D341Med (cell line): ENCODE results near the gene DGKH.
"Not testable (repeated sequence)": the region's sequence is repeated elsewhere in the genome, so short reads cannot be mapped to it uniquely, and the experiment has no call there.

ENCODE experiments used
- DNase-seq: peaks from one replicate; pipeline ENCODE4 v3.0.0; 2012; ENCODE audit warnings: low spot score

Gene DGKH

DNA sequence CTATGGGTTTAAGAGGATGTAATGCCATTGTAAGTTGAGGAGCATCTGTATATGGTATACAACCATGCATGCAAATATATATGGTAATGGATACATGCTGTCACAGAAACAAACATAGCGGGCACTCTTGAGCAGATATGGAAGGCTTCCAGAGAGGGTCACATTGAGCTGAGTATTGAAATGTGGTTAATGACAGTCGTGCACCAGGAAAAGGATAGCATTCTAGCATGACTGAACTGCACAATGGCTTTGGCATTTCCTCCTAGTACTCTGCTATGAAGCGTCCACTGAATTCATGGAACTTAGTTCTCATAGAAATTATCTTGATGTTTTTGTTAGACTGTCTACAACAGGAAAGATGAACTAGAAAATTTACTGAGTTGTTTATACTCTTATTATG, 25.2 kb downstream of the DGKH start:
- DNase-seq, result no peak

DNA sequence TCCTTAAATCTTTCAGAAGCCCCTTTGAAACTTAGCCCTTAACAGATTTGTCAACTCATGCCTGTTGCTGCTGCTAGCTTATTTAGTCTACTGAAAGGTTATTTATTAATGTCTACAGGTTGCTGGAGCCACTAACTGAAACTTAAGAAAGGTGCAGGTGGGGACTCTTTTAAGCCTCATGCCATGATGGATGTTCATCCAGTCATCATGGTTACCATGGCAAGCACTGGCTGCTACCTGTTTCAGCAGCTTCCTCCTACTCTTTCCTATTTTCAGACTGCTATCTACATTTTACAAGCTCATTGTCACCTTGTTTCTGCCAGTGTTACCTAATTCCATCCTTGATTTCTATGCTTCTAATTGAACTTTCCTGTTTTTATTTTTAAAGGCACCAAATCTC, 27.1 kb downstream of the DGKH start:
- no peak for DNase-seq

DNA sequence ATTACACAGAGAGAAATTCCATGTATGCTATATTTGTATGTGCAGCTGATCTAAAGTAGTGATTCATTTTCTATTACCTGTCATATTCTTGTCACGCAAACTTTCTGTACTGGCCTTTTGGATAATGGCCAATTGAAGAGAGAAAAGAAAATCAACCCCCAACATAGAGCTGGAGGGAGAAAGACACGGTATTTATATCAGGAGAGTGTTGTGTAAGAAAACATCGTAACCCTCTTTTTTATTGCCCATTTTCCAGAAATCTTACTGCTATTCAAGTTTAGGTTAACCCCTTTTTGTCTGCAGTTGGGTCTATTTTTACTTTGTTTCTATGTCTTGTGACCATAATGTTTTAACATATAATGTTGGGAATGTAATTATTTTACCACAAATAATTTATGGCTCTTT, 27.9 kb downstream of the DGKH start:
- no peak for DNase-seq

DNA sequence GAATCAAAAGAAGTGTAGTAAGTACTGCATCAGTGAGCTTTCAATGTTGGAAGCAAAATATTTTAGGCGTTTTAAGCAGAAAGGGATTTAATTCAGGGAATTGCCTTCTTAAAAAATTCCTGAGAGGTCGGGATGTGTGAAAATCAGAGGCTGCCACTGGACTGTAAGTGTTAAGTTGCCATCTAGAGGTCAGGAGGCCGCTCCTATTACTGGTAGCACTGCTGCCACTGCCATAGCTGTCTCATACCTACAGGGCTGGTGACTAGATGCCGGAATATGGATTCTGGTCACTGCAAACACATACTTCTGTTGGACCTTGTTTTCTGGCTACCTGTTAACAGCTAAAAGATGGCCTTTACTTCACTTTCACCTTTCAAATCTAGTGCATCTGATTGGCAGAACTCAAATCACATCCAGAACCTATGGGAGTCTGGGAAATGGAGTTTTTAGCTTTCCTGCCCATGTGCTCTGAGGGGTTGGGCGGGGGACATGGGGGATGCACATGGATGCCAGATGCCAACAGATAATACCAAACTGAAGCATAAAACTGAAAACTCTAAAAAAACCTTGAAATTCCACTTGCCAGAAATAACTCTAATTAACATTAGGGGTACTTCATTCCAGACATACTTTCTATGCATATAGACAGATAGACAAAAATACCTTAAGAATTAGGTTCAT, 29.8 kb downstream of the DGKH start:
- no peak for DNase-seq

DNA sequence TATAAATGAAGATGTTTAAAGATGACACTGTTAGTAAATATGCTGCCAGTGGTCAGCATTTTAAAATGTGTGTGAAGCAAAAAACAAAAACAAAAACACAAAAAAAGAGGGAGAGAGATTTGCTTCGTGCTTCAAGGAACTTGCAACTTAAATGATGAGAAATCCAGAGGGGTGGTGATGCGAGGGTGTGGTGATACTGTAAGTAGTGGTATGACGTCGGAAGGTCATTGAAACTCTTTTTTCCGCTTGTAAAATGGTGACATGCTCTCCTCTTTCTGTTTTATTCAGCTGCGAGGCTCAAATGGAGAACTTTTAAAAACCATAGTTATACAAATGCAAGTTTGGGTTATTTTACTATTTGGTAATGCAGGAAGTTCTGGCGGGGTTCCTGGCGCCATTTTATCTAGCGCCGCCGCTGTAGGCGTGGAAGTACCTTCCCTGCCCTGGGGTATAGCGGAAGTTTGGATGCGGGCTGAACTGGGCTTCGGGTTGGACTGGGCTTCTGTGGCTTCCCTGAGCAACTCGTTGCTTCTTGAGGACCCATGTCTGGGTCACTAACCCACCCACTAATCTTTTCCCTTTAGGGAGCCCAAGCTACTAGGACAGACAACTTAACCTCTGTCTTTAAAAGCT, 34.8 kb downstream of the DGKH start:
- DNase-seq, result no peak

DNA sequence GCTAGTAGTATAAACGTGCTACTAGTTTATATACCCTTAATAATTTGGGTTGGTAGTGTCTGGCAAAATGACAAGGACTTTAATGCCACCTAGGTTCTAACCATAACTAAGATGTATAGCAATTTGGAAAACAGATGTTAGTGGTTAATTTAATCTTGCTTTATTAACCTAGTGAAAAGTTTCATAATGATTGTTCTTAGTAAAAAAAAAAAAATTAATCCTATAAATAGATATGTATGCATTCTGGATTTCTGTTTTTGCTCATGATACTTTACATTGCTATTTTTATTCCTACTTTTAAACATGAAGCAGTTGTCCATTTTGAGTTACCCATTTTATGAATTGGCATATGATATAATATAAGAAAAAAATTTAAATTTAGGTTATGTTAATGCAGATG, 36.3 kb downstream of the DGKH start:
- DNase-seq, result no peak

DNA sequence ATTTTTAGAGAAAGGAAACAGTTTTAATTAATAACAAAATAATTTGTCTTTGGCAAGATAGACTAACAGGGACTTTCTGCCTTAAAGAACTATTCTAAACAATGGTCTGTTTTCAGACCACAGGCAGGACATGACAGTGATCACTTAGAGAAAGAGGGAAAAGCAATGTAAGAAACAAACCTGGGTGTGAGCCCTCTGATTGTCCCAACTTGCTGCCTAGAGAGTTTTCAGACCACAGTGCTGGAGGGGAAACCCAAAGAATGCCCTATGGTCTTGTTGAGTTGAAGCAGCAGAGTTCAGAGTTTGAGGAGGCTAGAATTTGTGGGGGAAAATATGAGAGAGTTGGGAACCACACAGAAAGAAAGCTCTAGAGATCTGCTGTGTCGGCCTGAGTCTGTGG, 38.1 kb downstream of the DGKH start:
- DNase-seq, result no peak

DNA sequence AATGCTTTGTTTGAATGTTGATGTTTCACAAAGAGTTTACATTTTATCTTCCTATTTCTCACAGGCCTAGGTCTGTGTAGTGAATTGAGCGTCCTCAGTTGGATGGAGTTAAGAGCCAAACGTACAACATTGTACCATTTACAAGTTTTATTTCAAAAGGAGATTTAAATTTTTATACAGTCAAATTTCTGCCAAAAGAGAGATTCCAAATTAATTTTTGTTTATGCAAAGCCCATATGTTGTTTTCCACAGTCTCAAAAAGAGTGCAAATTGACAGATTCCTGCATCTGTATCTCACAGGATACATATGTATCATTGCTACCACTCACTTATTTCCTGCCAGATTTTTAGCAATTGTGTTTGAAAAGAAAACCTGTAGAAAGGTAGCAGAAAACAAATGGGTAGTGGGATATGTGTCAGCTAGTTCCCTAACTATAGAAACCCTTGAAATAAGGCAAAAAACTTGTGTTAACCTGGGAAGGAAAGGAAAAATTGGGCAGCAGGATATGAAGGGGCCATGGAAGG, 46.1 kb downstream of the DGKH start:
- DNase-seq, result no peak

DNA sequence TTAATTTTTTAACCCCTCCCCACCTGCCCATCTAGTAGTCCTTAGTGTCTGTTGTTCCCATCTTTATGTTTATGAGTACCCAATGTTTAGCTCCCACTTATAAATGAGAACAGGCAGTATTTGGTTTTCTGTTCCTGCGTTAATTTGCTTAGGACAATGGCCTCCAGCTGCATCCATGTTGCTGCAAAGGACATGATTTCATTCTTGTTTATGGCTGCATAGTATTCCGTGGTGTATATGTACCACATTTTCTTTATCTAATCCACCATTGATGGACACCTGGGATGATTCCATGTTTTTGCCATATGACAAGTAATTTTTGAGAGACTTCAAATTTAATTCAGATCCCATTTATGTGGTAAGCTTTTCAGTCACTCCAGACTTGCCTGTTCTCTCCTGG, 47.8 kb downstream of the DGKH start:
- DNase-seq, result not testable (repeated sequence)

DNA sequence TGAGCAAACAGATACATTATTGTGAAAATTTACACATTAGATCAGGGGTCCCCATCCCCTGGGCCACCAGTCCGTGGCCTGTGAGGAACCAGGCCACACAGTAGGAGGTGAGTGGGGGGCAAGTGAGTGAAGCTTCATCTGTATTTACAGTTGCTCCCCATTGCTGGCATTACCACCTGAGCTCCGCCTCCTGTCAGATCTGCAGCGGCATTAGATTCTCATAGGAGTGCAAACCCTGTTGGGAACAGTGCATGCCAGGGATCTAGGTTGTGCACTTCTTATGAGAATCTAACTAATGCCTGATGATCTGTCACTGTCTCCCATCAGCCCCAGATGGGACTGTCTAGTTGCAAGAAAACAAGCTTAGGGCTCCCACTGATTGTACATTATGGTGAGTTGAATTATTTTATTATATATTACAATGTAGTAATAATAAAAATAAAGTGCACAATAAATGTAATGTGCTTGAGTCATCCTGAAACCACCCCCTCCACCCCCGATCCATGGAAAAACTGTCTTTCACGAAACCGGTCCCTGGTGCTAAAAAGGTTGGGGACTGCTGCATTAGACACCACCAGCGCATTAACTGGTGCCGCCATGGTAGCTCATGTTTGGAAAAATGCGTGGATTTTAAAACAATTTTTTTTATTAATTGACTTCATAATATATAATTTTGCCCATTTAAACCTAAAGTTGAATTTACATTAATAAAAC, 51.7 kb downstream of the DGKH start:
- no peak for DNase-seq

DNA sequence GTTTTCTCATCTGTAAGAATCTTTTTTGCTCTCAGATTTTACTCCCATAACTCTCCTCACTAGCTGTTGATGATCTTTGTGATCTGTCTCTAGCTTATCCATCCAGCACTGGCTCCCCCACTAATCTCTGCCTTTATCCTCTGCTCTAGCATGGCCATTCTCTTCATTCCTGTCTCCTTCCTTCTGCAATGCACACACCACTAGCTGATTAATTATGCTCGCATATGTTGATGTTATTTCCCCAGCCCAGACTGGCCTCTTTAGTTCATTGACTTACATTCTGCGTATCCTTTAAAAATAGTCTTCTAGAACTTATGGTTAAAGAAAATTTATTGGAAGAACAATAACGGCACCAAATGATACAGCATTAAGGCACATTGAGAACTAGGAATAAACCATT, 52.5 kb downstream of the DGKH start:
- no peak for DNase-seq

DNA sequence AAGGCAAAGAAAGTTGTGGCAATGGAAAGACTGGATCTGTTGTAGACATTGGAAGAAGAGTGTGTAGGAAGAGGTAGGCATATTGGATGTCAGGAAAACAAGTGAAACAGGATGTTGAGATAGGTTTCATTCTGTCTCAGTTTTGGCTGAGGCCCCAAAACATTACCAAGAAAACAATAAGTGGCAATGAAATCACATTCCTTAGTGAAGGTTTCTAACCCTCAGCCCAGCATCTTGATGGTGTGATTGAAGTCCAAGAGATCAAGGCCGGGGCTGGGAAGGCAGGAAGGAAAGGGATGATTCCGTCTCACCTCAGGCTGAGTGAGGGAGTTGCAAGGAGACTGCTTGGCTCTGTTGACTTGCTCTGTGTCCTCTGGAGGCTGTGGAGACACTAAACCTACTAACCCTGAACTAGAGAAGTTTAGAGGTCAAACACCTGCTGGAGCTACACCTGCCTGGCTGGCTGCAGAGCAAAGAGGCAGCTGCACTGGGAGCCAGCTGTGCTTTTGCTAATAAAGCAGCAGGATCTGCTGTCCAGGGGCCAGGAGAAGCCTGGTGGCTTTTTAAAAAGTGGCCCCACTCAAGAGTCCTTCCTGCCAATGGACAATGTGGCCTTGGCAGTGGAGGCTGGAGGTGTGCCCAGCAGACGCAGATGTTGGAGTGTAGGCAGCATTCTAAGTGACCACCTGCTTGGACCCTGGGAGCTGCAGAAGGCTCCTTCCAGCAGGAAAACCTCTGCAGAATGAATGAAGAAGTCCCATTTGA, 53.6 kb downstream of the DGKH start:
- DNase-seq, result no peak

DNA sequence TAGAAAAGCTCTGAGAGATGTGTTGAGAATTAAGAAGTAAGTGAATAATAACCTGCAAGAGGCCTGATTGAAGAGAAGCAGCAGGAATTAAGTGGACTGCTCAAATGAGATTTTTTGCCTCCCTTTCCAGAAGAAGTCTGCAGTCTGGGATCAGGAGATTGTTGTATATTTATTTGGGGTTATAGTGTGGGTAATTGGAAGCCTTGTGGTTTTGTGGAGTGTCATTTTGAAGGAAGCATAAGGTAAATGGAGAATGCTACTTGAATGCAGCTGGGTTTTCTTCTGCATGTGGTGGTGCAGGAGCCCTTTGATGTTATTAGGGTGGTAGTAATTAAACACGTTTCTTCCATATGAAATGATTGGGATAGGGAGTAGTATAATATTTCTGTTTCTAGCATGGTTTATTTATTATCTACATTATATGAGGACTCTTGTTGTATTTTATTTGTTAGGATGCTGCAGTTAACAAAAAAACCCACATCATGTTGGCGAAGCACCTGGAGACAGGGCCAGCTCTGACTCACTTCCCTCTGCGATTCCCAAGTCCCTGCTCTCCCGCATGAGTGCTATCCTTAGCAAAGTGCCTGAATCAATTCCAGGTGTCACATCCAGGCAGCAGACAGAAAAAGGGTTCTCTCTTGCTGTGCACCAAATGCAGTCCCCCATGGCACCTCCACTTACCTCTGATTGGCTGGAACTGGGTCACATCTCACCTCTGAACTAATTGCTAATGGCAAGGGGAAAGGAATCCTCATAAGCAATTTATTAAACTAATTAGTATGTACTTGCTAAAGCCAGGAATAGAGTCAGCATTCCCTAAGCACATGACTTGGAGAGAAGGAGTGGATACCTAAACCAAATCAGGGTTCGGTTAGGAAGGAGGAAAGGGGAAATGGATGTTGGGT, 54.8 kb downstream of the DGKH start:
- DNase-seq, result no peak

DNA sequence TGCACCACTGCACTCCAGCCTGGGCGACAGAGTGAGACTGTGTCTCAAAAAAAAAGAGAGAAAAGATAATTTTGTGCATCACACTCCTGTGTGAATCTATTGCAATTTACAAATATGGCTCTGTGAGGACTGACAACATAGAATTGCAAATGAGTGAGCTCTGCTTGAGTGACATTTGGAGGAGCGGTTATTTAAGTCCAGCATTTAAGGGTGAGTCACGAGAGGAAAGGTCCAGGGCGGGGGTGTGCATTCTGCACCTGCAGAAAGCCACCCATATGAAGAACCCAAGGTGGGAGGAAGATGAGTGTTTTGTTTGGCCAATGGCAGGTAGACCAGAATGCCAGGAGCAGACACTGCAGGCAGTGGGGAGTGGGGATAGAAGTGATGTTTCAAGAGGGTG, 58.5 kb downstream of the DGKH start:
- DNase-seq, result no peak

DNA sequence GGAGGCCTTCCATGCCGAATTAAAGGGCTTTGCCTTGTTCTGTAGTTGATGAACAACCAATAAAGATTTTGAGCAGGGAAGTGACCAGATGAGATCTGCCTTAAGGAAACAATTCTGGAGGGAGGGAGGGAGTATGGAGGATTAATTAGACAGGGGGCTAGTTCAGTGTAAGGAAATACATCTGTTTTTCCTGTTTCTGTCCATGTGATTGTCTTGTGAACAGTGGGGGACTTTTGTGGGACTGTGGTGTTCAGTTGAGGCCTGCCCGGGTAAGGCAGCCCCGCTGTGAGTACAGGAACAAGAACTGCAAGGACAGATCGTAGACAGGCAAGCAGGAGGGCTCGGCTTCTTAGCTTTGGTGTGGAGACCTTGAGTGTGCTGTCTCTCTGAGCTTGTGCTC, 59.0 kb downstream of the DGKH start:
- DNase-seq, result no peak

DNA sequence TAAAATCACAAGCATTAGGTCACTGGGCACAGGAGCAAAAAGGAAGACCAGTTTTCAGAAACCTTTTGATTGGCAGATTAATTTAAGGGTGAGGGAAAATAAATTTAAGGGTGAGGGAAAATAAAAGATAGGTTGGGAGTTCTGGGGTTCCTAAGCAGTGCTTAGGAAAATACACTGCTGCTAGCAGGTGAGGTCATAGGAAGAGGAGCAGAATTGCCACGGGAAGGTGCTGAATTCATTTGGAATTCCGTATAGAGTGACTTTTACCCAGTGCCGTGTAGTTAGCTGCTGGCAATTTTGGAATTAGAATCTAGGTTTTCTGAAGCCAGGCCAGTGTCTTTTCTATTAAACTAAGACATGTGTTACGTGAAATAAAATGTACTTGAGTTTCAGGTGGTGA, 59.8 kb downstream of the DGKH start:
- DNase-seq, result no peak

DNA sequence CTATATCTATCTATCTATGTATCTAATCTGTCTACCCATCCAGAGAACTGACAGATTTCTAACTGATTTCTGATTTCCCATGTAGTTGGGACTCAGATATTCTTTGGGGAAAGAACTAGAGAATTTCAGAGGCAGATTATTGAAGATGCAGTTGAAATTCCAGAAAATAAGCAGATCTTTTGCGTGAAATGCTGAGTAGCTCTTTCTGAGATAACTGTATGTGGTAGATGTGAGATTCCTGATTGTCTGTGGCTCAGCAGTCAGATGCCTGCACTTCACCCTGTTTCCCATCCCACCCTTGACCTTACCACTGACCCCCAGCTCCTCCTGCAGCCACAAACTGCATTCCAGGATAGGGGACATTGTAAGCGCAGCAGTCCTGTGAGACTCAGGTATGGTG, 61.5 kb downstream of the DGKH start:
- DNase-seq, result no peak

DNA sequence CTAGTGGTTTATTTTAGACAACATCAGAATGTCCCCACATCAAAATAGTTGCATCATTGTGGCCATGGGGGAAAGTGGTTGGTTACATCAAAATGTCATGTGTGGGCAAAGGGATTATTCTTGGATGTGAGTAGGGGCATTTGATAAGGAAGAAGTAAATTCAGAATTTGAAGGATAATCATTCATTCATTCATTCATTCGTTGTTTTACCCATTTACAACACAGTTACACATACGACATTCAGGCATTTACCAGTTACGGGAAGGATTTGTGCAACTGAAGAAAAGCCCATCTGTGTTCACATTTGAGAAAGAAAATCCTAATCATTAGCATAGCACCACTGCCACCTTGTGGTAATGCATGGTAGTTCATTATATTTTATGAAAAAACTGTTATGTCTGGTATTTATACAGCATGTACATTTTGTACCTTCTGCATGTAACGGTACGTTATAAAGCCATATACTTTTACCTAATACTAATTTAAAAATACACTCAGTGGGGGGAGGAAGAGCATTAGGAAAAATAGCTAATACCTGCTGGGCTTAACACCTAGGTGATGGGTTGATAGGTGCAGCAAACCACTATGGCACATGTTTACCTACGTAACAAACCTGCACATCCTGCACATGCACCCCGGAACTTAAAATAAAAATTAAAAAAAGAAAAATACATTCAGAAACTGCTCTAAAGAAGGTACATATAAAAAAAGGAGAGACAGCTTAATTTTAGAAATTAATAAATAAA, 62.1 kb downstream of the DGKH start:
- DNase-seq, result peak; percentile 35

DNA sequence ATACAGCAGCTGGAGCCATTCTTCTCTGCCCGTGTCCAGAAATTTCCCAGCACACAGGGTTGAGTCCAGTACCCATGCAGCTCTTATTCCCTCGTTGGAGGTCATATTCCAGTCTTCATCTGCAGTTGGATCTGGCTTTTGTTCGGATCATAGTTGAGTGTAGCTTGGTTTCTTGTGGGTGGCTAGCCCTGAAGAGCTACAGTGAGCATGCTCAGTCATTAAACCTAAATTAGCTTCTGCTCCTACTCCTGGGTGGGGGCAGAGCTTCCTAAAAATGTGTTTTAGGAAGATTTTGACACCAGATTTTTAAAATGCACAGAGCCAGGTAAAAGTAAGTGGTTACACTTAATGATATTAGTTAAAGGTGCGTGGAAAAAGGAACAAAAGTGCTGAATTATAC, 64.4 kb downstream of the DGKH start:
- no peak for DNase-seq

DNA sequence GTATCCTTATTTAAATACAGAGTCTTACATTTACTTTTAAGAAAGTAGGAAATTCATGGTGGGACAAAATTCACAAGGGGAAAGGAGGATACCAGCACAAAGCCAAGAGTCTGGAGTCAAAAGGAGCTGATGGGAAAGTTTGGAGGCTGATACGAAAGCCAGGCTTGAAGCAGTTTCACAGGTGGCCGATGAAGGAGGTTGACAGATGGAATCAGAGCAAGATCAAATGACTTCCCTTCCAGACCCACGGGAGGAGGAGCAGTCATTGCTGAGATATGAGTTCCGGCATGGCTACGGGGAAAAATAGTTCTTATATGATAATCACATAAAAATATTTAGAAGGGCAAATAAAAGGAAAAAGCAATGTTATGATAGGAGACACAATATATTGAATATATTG, 65.0 kb downstream of the DGKH start:
- no peak for DNase-seq

DNA sequence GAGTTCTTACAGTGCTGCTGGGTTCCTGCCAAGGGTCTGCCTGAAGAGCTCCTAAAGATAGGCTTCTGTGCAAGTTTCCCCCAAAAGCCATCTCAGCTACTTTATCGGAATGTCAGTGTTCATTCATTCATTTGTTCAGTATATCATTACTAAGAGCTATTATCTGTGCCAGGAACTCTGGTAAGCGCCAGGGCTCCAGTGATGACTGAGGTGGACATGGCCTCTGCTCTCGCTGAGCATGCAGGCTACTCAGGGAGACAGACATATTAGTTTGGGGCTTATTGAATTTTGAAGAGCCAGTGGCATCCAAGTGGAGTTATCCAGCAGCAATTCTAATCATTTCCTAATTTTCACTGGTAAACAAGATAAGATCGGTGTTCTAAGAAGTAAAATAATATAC, 65.8 kb downstream of the DGKH start:
- no peak for DNase-seq
